CD4-positive, alpha-beta T cell treated with Interferon gamma for 1 hour (primary cell): ENCODE measurements around the gene KMO.

Experiments used
- DNase-seq: peaks from one replicate; pipeline ENCODE4 v3.0.0-alpha.2; 2020

The KMO gene

DNA sequence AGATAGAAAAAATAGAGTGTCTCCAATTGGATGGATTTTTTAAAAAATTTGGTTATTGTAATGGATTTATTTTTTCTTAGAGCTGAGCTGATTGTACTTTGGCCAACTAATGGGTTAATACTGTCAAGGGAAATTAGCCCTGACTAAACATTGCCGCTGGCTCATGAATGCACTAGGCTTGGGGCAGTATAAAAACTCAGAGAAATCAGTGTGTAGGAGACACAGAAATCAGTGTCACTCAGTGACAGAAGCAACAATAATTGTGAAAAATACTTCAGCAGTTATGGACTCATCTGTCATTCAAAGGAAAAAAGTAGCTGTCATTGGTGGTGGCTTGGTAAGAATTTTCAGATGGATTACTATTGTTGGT lies at the start of gene KMO:
Gene KMO, plus strand, starts transcription at position 217 of the 370 bp plus-strand sequence. Its CDS starts 67 bp downstream, at position 284.
- peak; percentile 11 for DNase-seq

DNA sequence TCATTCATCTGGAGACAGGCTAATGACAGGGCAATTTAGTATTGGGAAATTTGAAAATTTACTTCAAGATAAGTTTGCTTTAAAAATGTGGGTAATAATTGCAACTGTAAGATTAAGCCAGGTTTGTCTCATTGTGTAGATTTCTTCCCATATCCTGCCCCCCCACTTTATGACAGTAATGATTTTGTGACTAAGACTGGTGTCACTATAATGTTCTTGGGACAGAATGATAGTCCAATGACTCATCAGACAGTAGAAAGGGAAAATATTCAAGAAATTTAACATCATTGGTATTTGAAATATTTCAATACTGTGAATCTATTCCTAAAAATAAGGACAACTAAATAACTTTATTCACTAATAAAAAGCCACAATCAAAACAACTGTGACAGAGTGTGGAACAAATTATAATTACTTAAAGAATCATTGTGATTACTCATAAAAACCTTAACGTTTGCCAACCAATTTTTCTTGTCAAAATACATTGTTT lies 49.4 kb upstream of the KMO start:
- no peak for DNase-seq

DNA sequence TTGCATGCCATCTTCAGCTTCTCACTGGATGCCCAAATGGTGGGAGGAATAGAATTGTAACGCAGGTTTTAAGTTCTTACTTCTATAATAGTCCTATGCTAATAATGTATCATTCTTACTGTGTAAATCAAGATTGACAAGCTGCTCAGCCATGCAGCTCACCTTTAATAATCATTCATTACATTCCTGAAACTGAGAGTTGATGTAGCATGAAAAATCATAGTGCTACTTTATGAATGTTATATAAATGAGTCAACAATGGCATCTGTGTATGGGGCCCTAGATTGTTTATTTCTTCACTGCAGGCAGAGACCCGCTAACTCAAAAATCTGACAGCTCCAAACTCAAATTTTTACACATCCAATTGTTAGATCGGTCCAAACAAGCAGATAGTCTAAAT lies 47.0 kb upstream of the KMO start:
- DNase-seq, result no peak

DNA sequence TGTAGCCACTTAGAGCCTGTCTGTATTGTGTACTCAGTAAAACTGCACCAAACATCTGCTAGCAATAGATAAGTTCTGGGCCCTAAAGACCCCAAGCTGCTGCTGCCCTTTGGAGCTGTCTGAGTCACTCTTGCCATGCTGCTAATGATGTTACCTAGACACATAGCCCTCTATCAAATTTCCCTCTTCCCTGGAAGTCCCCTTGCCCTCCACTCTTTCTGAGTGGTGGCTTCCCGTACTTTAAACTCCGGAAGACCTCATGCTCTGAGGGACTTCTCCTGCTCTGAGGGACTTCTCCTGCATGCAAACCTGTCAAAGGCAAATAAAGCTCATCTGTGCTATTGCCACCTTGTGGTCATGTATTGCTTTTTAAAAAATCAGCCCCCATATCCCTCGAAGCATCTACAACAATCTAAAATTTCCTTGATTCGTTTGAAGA lies 46.6 kb upstream of the KMO start:
- DNase-seq, result no peak

DNA sequence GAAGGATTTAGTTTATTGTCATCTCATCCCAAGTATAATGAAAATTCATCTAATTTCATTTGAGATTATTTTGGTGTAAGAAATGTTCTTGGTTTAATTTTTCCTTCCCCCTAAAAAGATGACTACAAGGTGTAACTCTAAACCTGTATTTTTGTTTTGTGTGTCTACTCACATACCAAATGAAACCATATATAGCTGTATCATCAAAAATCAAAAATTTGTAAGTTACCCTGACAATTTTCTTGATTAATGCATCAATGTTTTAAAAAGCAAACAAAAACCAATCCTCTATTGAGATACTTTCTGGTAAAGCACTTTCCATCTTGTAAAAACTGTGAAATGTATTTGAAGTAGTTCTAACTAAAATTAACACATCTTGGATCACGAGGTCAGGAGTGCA lies 43.4 kb upstream of the KMO start:
- no peak for DNase-seq

DNA sequence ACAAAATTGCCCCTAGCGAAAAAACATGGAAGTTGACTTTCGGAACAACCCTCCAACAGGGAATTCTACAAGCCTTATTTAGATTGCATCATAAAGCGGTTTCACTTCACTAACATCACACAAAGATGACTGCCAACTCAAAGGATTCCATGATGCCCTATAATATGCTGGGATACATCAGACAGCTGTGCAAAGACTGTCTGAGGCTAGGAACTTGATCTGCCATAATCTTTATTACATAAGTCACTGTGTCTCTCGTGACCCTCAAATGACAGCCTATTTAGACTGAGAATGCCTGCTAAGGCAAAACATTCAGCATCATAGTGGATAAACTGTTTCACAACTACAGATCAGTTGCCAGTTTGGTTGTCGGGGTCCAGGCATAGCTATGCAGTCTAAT lies 36.4 kb upstream of the KMO start:
- no peak for DNase-seq

DNA sequence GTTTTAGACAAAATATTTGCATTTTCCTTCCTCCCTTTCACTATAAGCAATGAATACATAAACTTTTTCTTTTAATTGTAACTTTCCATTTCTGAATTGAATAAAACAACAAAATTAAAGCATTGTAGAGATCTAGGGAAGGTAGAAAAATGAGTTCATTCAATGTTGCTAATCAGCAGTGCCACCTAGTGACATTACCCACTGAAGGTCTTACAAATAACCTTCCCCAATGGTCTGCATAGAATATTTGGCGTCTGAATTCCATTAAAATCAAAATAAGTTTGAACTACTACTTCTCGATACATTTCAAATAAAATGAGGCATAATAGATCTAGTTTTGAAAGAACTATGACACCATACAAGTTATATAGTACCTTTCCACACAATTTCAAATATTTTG lies 32.3 kb upstream of the KMO start:
- no peak for DNase-seq

DNA sequence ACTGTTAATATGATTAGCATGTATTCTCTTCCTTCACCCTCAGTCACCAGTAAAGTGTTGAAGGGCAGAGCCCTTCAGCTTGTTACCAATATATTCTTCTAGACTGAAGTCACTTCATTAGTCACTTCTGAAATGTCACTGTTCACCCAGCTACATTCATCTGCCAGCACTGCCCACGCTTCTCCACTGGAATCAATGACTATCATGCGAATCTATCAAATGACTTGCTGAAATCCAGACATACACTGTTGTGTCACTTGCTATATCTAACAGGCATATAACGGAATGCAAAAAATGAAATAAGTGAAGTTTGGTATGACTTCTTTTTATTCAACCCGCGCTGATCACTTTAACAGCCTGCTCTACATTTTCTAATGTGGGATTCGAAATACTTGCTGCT lies 28.7 kb upstream of the KMO start:
- no peak for DNase-seq

DNA sequence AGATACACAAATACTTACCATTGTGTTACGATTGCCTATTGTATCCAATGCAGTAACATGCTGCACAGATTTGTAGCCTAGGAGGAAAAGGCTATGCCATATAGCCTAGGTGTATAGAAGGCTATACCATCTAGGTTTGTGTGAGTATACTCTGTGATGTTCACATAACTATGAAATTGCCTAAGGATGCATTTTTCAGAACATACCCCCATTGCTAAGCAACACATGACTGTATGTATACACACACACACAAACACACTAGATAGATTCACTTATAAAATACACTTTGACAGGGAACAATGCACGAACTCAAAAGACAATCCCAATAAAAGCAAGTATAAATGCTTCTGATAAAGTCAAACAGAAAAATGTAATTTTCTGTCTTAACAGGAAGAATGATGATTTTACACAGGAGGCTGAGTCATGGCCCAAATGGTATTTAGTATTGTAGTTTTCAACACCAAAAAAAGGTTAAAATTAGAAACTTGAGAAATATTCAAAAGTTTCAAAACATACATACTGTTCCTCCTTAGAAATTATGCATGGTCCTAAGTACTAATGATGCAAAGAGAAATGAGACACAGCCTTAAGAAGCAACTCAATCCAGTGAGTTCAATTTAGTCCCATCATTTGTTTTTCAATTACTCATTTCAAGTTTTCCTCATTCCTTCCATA lies 24.9 kb upstream of the KMO start:
- DNase-seq, result no peak

DNA sequence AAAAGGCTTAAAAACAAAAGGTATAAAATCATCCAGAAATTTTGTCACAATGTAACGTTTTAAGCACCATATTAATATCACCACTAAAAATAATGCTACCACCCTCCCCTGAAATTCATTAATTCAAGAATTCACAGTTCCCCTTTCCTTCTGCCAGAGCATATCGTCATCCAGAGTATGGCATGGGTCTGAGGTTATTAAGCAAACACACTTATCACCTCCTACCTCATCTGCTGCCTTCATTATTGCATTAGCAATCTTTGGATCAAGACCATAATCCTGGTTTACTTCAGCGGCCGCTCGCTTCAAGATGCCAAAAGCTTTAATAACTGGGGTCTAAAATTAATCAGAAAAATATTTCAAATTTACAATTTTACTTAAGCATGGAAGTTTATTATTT lies 18.8 kb upstream of the KMO start:
- no peak for DNase-seq

DNA sequence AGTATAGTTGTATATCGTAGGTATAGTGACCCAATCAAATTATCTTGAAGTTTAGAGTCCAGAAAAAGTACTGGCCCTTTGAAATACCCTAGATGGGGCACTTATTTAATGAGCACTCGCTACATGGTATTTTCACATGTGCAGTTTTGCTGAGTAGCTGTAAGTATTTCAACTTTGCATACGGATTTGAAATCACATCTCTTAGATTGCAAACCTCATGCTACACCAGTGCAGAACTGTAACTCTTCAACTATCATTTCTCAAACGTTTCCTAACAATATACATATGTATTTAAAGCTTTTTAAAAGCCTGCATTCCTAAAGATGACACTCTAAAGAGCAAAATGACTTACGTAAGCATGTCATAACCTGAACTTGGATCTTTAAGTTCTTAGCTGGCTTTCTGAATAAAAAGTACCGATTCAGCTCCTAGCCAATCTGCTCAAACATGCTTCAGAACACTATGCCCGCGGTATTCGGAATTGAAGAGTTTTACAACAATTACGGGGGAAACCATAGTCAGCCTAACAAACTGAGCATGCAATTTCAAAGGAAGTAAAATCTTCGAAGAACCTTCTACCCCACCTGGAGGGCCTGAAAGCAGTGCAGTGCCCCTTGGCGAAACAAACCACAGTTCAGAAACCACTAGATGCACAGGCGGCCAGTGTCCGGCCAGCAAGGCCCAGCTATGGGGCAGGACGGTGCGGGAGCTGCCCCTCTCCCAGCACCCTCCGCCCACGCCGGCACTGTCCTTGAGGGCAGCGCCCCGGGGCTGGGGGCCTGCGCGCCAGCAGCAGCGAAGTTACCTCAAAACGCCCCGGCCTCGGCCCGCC lies 13.5 kb upstream of the KMO start:
- DNase-seq, result no peak

DNA sequence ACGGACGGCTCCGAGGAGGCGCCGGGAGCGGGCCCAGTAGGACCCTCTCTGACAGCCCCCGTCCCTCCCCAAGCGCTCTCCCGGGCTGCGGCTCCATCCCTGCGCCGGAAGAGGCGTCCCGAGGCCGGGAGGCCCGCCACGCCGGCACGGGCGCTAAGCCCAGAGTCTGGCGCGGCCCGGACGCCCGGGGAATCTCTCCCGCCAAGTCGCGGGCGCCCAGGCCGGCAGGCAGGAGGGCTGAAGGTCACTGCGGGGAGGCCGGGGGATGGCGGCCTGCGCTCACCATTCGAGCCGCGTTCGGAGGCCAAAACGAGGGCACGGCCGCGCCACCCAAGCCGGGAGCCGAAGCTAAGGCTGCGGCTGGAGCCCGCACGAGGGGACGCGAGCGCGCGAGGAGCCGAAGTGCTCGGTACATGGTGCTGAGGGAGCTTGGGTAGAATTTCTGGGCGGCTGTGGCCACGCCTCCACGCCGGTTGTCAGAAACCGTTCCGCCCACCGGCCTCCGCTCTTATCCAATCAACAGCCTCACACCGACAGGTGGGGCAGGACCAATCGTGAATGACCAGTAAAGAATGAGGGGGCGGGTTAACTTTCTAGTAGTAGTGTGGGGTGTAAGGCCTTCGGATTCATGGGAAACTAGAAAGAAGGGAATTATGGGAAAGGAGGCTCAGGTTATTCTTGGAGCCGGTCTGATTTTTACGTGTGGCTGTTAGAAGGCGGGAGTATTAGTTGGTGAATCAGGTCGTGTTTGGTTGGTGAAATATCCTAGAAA lies 12.7 kb upstream of the KMO start, which contains the start of gene FH:
Gene FH, minus strand, starts transcription at position 448 of the 772 bp plus-strand sequence. Its CDS starts 33 bp downstream, at position 415.
- peak; percentile 94 for DNase-seq

DNA sequence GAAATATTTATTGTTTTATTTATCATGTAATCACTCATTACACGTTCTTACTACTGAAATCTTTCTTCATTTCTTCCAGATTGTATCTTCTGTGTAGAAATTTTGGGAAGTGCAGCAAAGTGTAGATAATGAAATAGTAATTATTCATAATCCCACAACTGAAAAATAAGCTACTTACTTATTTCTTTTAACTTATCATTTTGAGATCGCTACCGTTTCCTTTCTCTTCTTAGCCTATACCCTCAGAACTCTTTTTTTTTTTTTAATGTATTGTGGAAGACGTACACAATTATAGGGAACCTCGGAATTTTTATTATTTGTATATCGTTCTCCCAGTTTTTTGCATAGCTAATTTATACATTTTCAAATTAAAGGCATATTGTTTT lies 12.1 kb upstream of the KMO start:
- DNase-seq, result no peak

DNA sequence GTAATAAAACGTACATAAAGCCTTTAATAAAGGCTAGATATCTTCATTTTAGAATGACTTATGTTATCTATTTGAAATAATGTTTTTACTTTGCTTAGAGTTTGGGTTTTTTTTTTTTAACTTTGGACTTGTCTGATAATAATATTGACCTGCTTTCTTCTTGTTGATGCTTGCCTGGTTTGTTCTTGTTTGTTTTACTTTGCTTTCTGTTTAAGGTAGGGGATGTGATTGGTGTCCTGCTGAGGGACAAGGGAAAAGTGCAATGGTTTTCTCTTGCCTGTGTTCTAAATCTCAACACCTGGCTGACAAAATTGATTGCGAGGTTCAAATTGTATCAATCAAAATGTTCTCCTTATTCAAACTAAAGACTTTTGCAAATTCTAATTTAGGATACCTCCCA lies 10.5 kb upstream of the KMO start:
- no peak for DNase-seq

DNA sequence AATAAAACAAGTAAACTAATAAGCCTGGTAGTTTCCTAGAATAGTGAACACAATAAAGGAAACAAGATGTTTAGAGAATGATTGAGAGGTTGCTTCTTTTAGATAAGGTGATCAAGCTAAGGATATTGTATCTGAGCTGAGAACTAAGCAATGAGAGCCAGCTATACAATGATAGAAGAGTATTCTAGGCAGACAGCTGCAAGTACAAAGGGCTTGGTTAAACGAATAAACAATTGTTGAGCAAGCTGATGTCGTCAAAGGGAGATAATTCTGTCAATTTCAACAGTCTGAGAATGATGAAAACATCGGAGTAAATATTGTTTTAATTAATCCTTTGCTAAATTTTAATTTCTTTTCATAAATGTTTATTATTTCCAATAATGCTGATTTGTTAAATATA lies 7.2 kb upstream of the KMO start:
- no peak for DNase-seq

DNA sequence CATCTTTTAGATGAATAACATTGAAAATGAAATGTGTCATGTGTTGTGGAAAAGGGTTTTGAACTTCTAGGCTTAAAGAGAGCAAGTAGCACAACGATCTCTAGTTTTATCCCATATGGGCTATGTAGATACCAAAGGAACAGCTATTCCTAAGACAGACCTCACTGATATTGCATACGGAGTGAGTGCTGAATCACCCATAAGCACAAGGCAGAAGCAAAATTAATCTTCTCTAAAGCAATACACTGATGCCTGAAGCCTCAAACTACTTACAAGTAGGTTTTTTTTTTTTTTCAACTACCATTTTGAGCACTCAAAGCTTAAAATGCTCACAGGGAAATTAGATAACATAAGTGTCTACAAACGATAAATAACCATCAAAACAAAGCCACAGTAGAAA lies 5.0 kb upstream of the KMO start:
- DNase-seq, result no peak

DNA sequence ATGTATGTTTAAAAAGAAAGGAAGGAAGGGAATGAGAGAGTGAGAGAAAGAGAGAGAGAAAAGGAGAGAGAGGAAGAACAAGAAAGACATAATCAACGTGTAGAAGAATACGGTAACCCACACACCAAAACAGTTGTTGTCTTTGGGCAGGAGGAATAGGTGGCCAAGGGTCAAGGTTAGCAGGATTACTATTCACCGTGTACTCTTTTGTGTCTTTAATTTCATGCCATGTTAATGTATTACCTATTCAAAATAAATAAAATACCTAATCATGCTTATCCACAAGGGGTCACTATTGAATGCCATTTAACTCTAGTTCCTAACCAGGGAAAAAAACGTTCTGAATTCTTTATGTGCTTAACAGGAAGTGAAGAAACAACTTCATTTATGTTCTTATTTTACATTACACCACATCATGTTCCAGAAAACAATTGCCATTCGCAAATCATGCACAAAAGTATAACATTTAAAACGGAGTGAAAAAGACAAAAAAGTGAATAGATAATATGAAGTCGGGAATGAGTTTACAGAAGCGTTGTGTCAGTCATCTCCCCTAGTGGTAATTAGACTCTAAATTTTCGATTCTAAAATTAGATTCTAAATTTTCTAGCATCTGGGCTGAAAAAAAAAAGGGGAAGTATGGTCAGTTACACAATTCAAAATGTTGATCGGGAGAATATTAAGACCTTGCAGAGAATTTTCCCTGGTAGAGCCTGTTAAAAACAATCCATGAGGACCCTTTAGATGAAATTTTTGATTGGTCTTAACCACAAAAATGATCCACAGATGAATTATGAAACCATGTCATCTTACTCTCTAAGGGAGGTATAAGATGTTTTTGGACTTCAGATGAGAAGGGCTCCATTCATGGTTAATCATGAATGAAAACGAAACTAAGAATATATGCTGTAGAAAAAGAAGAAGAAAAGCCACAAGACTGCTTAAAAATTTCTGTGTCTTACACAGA lies 700 bp upstream of the KMO start:
- DNase-seq, result no peak

DNA sequence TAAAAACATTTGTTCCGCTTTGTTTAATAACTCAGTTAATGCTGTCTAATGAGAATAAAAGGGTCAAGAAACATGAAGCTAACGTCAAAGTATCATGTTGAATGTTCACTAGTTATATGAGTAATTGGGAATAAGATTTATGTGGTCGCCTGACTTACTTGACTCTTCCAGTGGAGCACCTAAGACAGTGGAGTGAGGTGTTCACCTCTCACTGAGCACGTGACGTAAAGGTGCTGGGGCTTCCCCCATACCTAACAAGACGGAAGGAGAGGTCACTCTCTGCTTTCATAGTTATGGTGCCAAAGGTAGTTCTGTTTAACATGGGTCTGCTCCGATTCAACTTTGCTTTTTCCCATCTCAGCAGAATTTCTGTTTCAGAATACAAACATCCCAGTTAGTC lies 686 bp downstream of the KMO start:
- DNase-seq, result peak; percentile 75

DNA sequence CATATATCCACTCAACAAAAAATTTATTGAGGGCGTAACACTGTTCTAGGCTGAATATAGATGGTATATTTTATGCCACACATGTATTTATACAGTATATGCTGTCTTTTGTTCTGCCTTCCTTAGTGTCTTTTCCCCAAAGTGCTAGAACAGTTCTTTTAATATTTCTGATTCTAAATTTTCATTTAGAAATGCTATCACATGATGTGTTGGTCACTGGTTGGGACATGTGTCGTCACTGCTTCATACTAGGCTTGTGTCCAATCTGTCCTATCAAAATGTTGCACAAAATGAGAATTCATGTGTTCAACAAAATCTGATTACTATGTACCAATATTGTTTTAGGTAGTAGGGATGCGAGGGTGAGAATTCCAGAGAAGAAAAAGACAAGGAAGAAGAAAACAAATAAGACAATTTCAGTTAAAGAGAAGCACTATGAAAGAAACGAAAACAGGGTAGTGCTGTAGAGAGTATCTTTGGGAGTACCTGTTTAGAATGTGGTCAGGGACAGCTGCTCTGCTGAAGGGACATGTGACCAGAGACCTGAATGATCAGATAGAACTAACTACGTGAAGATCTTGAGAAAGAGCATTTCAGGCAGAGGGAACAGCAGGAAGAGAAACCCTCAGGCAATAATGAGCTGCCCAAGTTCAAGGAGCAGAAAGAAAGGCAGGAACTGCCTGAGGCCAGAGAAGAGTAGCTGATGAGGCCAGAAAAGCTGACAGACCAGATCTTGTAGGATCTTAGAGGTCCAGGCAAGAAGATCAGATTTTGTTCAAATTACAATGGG lies 1.3 kb downstream of the KMO start:
- DNase-seq, result peak; percentile 18

DNA sequence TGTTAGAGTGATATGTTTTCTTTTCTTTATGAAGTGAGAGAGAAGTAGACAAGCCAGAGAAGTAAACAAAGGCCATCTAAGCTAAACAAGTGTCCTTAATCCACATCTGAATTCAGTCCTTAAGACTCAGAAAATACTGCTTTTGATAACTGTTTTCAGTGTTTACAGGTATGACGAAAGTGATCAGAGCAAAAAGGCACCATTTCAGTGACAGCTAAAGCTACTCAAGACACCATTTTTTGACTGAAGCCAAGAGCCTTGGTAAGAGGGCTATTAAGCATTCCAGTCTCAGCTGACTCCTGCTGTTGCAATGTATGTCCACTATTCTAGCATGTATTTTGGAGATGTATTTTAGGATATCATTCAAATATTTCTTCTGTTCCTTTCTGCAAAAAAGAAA lies 4.1 kb downstream of the KMO start:
- no peak for DNase-seq

DNA sequence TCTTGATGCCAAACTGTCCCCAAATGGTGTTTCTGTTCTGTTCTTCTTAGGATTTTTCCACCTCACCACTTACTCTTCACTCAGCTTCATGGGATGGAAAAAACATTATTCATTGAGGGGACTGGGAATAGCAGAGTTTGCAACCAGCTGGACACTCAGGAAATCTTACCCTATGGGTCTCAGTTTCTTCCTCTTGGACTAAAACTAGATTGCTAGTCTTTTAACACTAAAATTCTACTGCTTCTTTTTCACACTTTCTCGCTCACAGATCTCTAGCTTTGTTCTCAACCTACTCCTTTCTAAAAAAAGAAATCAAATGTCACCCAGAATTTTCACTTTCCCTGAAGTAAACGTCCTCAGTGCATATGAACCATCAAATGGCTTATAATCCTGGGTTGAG lies 4.8 kb downstream of the KMO start:
- no peak for DNase-seq
